NCI-H2196 treated with DMSO at 0.1 percent for 48 hours (cell line): ENCODE results near the gene AMZ1.
A peak's percentile ranks its signal among the peaks of the same experiment; 100 is the strongest.

ENCODE experiments used
- DNase-seq: peaks from one replicate; lab custom pipeline; 2025; ENCODE audit not compliant: unreplicated experiment; lab: John Stamatoyannopoulos, UW

AMZ1 gene

GRCh38 chr7:2687881-2688318 is at the start of gene AMZ1:
AMZ1 (plus strand) TSS chr7:2688202; CDS start chr7:2700452, 12,250 bp downstream.
- no peak for DNase-seq

- DNase-seq: no peak
Measured at GRCh38 chr7:2638224-2638991, 49.6 kb upstream of the AMZ1 start.

- DNase-seq: no peak
Measured at GRCh38 chr7:2639181-2639681, 48.8 kb upstream of the AMZ1 start.

GRCh38 chr7:2639695-2640481 is 48.1 kb upstream of the AMZ1 start:
- DNase-seq: no peak

- peak; percentile 13 for DNase-seq
Measured at GRCh38 chr7:2640482-2640830, 47.5 kb upstream of the AMZ1 start.

- no peak for DNase-seq
Measured at GRCh38 chr7:2640846-2641316, 47.1 kb upstream of the AMZ1 start.

GRCh38 chr7:2641406-2642393 is 46.3 kb upstream of the AMZ1 start:
- DNase-seq: no peak

- no peak for DNase-seq
Measured at GRCh38 chr7:2643386-2644219, 44.4 kb upstream of the AMZ1 start.

- DNase-seq: no peak
Measured at GRCh38 chr7:2644220-2644561, 43.8 kb upstream of the AMZ1 start.

GRCh38 chr7:2644562-2645273 is 43.3 kb upstream of the AMZ1 start:
- DNase-seq: no peak

- no peak for DNase-seq
Measured at GRCh38 chr7:2645274-2645868, 42.6 kb upstream of the AMZ1 start.

GRCh38 chr7:2646336-2646679 is 41.7 kb upstream of the AMZ1 start:
- no peak for DNase-seq

GRCh38 chr7:2646680-2647571 is 41.1 kb upstream of the AMZ1 start:
- DNase-seq: no peak

- DNase-seq: no peak
Measured at GRCh38 chr7:2647594-2648172, 40.3 kb upstream of the AMZ1 start.

- DNase-seq: no peak
Measured at GRCh38 chr7:2649139-2649838, 38.7 kb upstream of the AMZ1 start.

- no peak for DNase-seq
Measured at GRCh38 chr7:2649991-2650390, 38.0 kb upstream of the AMZ1 start.

GRCh38 chr7:2650451-2650850 is 37.6 kb upstream of the AMZ1 start:
- no peak for DNase-seq
